SU-DHL-6 (cell line): ENCODE data around the gene LHFPL6.

ENCODE experiments used
- H2AFZ ChIP-seq: fragments of 200-600 bp; sonication (generic); 2 replicates; pipeline ENCODE4 v1.6.1; 2014; ENCODE audit warnings: low read depth, mild to moderate bottlenecking, moderate library complexity, mixed read lengths, antibody characterized with exemption, low read length; ENCODE audit not compliant: severe bottlenecking
- H3F3A ChIP-seq: fragments of 200-600 bp; shearing (Covaris generic); 2 replicates; pipeline ENCODE4 v1.6.0; 2016; ENCODE audit warnings: antibody characterized with exemption, mild to moderate bottlenecking; ENCODE audit not compliant: insufficient read depth
- H3K27ac ChIP-seq: fragments of 200-600 bp; sonication (generic); 2 replicates; pipeline ENCODE4 v1.5.1; 2016; ENCODE audit warnings: low read depth, mild to moderate bottlenecking, low read length, moderate library complexity, mixed read lengths
- H3K27me3 ChIP-seq: fragments of 200-600 bp; sonication (generic), shearing (Covaris generic); 2 replicates; pipeline ENCODE4 v1.6.0; 2014; ENCODE audit warnings: mild to moderate bottlenecking, low read length
- H3K36me3 ChIP-seq: fragments of 200-600 bp; sonication (generic); 2 replicates; pipeline ENCODE4 v1.6.1; 2014; ENCODE audit warnings: mild to moderate bottlenecking, low read length, mixed read lengths
- H3K4me2 ChIP-seq: fragments of 300-600, 200-600 bp; shearing (Covaris generic), sonication (generic); 2 replicates; pipeline ENCODE4 v1.6.0; 2014; ENCODE audit warnings: low read length, low read depth, mild to moderate bottlenecking; ENCODE audit not compliant: poor library complexity, severe bottlenecking
- H3K4me3 ChIP-seq: fragments of 200-600 bp; sonication (generic); 2 replicates; pipeline ENCODE4 v1.5.1; 2014; ENCODE audit warnings: antibody characterized with exemption, low read length, mild to moderate bottlenecking, mixed read lengths; ENCODE audit not compliant: insufficient read depth, poor library complexity, severe bottlenecking
- H3K79me2 ChIP-seq: fragments of 200-600 bp; sonication (generic); 2 replicates; pipeline ENCODE4 v1.6.1; 2014; ENCODE audit warnings: mild to moderate bottlenecking, low read length, moderate library complexity; ENCODE audit not compliant: insufficient read depth
- H3K9ac ChIP-seq: fragments of 200-600 bp; sonication (generic); 2 replicates; pipeline ENCODE4 v1.7.0; 2014; ENCODE audit warnings: mild to moderate bottlenecking, low read length
- H3K9me2 ChIP-seq: fragments of 200-600 bp; sonication (generic); replicated peaks from 2 replicates; pipeline ENCODE4 v1.6.1; 2014; ENCODE audit warnings: low read length; ENCODE audit not compliant: insufficient read depth
- H3K9me3 ChIP-seq: fragments of 200-600 bp; sonication (generic); 2 replicates; pipeline ENCODE4 v1.6.1; 2014; ENCODE audit warnings: low read length, mixed read lengths; ENCODE audit not compliant: insufficient read depth
- H4K20me1 ChIP-seq: fragments of 200-600 bp; sonication (generic); 2 replicates; pipeline ENCODE4 v1.6.1; 2014; ENCODE audit warnings: low read depth, mild to moderate bottlenecking, antibody characterized with exemption, low read length, moderate library complexity, mixed read lengths
- EZH2phosphoT487 ChIP-seq: fragments of 200-600 bp; sonication (generic), shearing (Covaris generic); conservative IDR thresholded peaks from 2 replicates; pipeline ENCODE4 v1.6.1; 2018; ENCODE audit warnings: mild to moderate bottlenecking, antibody characterized with exemption, low read length, moderate library complexity, mixed read lengths
- TF ChIP-seq, protein P1 (sequence below): fragments of 200-600 bp; sonication (generic); IDR thresholded peaks from one replicate; pipeline ENCODE4 v1.5.1; 2017; ENCODE audit warnings: antibody characterized with exemption, mild to moderate bottlenecking, low read length, moderate library complexity; ENCODE audit not compliant: insufficient read depth, poor library complexity, severe bottlenecking

LHFPL6 gene

DNA sequence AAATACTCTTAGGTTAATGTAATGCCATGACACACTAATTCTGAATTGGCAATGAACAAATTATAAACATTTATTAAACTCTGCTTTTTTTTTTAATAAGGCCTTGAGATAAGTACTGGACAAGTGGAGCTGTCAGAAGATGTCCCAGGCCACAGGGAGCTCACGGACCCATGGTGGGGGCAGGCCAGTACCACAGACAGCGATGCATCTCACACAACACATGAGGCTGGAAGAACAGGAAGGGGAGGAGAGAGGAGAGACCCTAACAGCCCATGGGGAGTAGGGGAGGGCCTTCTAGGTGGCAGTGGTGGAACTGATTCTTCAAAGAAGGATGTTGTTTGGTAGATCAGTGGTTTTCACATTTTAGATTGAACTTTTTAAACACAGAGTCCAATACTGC, 128.4 kb downstream of the LHFPL6 start:
- TF ChIP-seq, protein P1, sequence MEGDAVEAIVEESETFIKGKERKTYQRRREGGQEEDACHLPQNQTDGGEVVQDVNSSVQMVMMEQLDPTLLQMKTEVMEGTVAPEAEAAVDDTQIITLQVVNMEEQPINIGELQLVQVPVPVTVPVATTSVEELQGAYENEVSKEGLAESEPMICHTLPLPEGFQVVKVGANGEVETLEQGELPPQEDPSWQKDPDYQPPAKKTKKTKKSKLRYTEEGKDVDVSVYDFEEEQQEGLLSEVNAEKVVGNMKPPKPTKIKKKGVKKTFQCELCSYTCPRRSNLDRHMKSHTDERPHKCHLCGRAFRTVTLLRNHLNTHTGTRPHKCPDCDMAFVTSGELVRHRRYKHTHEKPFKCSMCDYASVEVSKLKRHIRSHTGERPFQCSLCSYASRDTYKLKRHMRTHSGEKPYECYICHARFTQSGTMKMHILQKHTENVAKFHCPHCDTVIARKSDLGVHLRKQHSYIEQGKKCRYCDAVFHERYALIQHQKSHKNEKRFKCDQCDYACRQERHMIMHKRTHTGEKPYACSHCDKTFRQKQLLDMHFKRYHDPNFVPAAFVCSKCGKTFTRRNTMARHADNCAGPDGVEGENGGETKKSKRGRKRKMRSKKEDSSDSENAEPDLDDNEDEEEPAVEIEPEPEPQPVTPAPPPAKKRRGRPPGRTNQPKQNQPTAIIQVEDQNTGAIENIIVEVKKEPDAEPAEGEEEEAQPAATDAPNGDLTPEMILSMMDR, result no peak
- no peak for TF ChIP-seq EZH2phosphoT487
- H3K79me2 ChIP-seq, result no peaks in the 10 kb centered on the region
- H3F3A ChIP-seq, result no peaks in the 10 kb centered on the region
- no peaks in the 10 kb centered on the region for H3K9me2 ChIP-seq
- no peaks in the 10 kb centered on the region for H3K27me3 ChIP-seq
- no peak overlapping the region for H3K9ac ChIP-seq
- no peak overlapping the region for H3K4me2 ChIP-seq
- no peak overlapping the region for H3K4me3 ChIP-seq
- no peaks in the 10 kb centered on the region for H3K9me3 ChIP-seq
- no peaks in the 10 kb centered on the region for H4K20me1 ChIP-seq
- H3K27ac ChIP-seq, result no peak overlapping the region
- no peaks in the 10 kb centered on the region for H3K36me3 ChIP-seq
- H2AFZ ChIP-seq, result no peak overlapping the region

DNA sequence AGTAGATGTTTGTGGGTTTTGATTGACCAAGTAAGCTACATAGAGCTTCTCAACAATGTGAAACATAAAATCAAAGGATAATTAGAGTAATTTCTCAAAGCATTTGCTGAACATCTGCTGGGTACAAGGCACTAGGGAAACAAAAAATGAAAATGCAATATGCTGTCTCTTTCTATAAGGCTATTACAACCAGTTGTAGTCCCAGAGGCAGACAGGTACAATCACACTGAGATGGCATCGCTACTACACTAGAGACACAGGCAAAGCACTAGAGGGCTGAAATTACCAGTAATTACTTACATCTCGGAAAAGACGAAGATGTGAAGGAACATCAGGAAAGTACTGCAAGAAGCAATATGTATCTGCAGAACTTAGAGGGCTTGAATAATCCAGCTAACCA, 133.3 kb downstream of the LHFPL6 start:
- H3K9ac ChIP-seq, result no peak overlapping the region
- no peaks in the 10 kb centered on the region for H3K79me2 ChIP-seq
- no peak overlapping the region for H3K27ac ChIP-seq
- H3K4me2 ChIP-seq, result no peak overlapping the region
- H3K9me3 ChIP-seq, result no peaks in the 10 kb centered on the region
- no peak overlapping the region for H2AFZ ChIP-seq
- no peak overlapping the region for H3K4me3 ChIP-seq
- H3K9me2 ChIP-seq, result no peaks in the 10 kb centered on the region
- no peaks in the 10 kb centered on the region for H3K27me3 ChIP-seq
- H3F3A ChIP-seq, result no peaks in the 10 kb centered on the region
- TF ChIP-seq, protein P1, result no peak
- TF ChIP-seq EZH2phosphoT487, result no peak
- no peaks in the 10 kb centered on the region for H3K36me3 ChIP-seq
- no peaks in the 10 kb centered on the region for H4K20me1 ChIP-seq

DNA sequence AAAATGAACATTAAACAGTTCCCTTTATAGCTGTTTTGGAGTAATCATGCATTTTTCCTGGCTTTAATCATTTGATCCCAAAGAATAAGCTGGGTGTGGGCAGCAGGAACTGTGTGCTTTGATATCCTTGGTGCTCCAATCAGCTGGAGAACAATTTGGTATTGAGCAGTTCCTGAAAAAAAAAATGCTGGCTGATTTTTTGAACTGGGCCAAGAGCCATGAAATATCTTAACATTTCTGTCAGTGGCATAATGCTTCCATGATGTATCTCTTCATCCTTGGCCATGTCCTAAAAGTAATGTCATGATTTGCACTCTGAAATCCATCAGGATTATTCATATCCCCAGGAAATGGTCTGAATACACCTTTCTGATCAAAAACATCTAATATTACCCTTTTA, 134.7 kb downstream of the LHFPL6 start:
- Histone ChIP-seq H3K9me3 (no peaks in the 10 kb centered on the region), H3K9me2 (no peaks in the 10 kb centered on the region), H3K27me3 (no peaks in the 10 kb centered on the region), H3K79me2 (no peaks in the 10 kb centered on the region), H3K27ac (no peak overlapping the region), H3K9ac (no peak overlapping the region), H4K20me1 (no peaks in the 10 kb centered on the region), H3K4me3 (no peak overlapping the region), H3F3A (no peaks in the 10 kb centered on the region), H3K36me3 (no peaks in the 10 kb centered on the region), H3K4me2 (no peak overlapping the region), H2AFZ (no peak overlapping the region)
- TF ChIP-seq, protein P1, result no peak
- no peak for TF ChIP-seq EZH2phosphoT487
